D721Med (cell line): ENCODE measurements around the gene PLXNB1.

ENCODE experiments used
- DNase-seq: peaks from one replicate; pipeline ENCODE4 v3.0.0; 2011; ENCODE audit warnings: low spot score; ENCODE audit not compliant: insufficient read length
- FAIRE-seq: peaks from 2 replicates; lab custom pipeline; 2011; peaks lifted over from hg19 to GRCh38; lab: Jason Lieb, UNC
- CTCF ChIP-seq: IDR thresholded peaks from 2 replicates; pipeline ENCODE4 v1.5.1; 2012; ENCODE audit warnings: mild to moderate bottlenecking, control low read depth; ENCODE audit not compliant: insufficient read depth; ENCODE audit errors: missing control alignments

Gene PLXNB1

GRCh38 chr3:48388966-48389365 is 40.9 kb downstream of the PLXNB1 start:
- FAIRE-seq (no peak), DNase-seq (no peak)
- no peak for TF ChIP-seq CTCF

GRCh38 chr3:48387634-48388033 is 42.3 kb downstream of the PLXNB1 start:
- FAIRE-seq (no peak), DNase-seq (no peak)
- no peak for TF ChIP-seq CTCF

GRCh38 chr3:48372862-48373435 is 56.9 kb downstream of the PLXNB1 start:
- FAIRE-seq (no peak), DNase-seq (no peak)
- no peak for TF ChIP-seq CTCF

- DNase-seq (no peak), FAIRE-seq (no peak)
- TF ChIP-seq CTCF = no peak
Measured at GRCh38 chr3:48372377-48372770, 57.5 kb downstream of the PLXNB1 start.

- no peak for FAIRE-seq
Measured at GRCh38 chr3:48371651-48372376, 58.1 kb downstream of the PLXNB1 start, which contains the start of gene FBXW12. TSS of gene FBXW12 (plus strand) at chr3:48372219. CDS start at chr3:48372768, 549 bp downstream.

GRCh38 chr3:48370333-48370713 is 59.6 kb downstream of the PLXNB1 start:
- DNase-seq = no peak
- no peak for FAIRE-seq
- no peak for TF ChIP-seq CTCF

More at GRCh38 chr3:48371651-48372376, 58.1 kb downstream of the PLXNB1 start, which contains the start of gene FBXW12:
- no peak for TF ChIP-seq CTCF
- DNase-seq = no peak

GRCh38 chr3:48369693-48370332 is 60.1 kb downstream of the PLXNB1 start:
- no peak for TF ChIP-seq CTCF
- DNase-seq = no peak
- FAIRE-seq = no peak
